ENCODE measurements around the gene CDH24. TPM values are rescaled to one million over a fixed set of nuclear protein-coding genes. Genes with fewer than 3 reads are reported as not detected.

Gene CDH24
- polyA plus RNA-seq, 1 donor (not counting 4 experiments of a cell fraction or from before 2014, with no cell fraction given): 3.9 TPM

DNA sequence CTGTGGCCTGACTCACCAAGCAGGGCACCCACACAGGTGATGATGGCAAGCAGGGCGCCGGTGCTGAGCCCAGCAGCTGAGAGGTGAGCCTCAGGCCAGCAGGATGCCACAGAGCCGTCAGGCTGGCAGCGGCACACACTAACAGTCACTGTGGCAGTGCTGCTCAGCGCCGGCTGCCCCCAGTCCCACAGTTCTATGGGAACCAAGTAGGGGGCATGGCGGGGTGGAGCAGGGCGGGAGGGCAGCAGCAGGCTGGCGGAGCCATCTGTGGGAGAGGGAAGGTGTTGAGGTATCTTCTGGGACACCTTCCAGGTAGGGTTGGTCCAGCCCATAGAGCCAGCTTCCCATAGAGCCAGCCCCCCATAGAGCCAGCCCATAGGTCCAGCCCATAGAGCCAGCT lies 8.3 kb downstream of the CDH24 start:
- dilution Hi-C loops (cut with MboI; ENCODE audit: extremely low pct_ligation_motif_present, low sequenced_read_pairs): no loop called here
- Histone ChIP-seq H3K4me3 (ENCODE audit: control insufficient read depth in 2 of 3, extremely low read depth in 1 of 3, insufficient read depth in 2 of 3, low read depth in 1 of 3, low read length in 3 of 3) (no peak overlapping the region), H3K27ac (ENCODE audit: control insufficient read depth, insufficient read depth, low read length) (no peak overlapping the region), H3K4me2 (ENCODE audit: control insufficient read depth, extremely low read depth, insufficient read depth, low read depth, low read length) (no peak overlapping the region), H2AFZ (ENCODE audit: control insufficient read depth, low read length) (no peak overlapping the region), H3K27me3 (ENCODE audit: control insufficient read depth, extremely low read depth, insufficient read depth, low read length) (no peaks in the 10 kb centered on the region), H3K4me1 (ENCODE audit: control insufficient read depth, extremely low read depth, insufficient read depth, low read length) (peaks cover 9% of the 10 kb centered on the region), H3K9me1 (ENCODE audit: control insufficient read depth, extremely low read depth, insufficient read depth, low read length) (no peaks in the 10 kb centered on the region), H4K20me1 (ENCODE audit: control insufficient read depth, extremely low read depth, insufficient read depth, low read length) (no peaks in the 10 kb centered on the region), H3K79me2 (ENCODE audit: control insufficient read depth, insufficient read depth, low read length) (no peaks in the 10 kb centered on the region), H3K9ac (ENCODE audit: control insufficient read depth, extremely low read depth, insufficient read depth, low read length) (no peak overlapping the region), H3K9me3 (ENCODE audit: control insufficient read depth, low read depth, low read length) (no peaks in the 10 kb centered on the region), H3K36me3 (ENCODE audit: control insufficient read depth in 2 of 2, extremely low read depth in 1 of 2, insufficient read depth in 2 of 2, low read length in 2 of 2) (no peaks in the 10 kb centered on the region)
- TF ChIP-seq CTCF (optimal IDR thresholded peaks at IDR 0.05 in 1 of 3, IDR thresholded peaks at IDR 0.05 in 1 of 3, conservative IDR thresholded peaks at IDR 0.05 in 1 of 3; ENCODE audit: extremely low read depth in 1 of 3, insufficient read depth in 2 of 3, low read length in 3 of 3) (no peak), EZH2 (IDR thresholded peaks at IDR 0.05; ENCODE audit: low read length) (no peak)
- DNase-seq (ENCODE audit: low read depth, low spot score) (no peak), FAIRE-seq (no peak)

DNA sequence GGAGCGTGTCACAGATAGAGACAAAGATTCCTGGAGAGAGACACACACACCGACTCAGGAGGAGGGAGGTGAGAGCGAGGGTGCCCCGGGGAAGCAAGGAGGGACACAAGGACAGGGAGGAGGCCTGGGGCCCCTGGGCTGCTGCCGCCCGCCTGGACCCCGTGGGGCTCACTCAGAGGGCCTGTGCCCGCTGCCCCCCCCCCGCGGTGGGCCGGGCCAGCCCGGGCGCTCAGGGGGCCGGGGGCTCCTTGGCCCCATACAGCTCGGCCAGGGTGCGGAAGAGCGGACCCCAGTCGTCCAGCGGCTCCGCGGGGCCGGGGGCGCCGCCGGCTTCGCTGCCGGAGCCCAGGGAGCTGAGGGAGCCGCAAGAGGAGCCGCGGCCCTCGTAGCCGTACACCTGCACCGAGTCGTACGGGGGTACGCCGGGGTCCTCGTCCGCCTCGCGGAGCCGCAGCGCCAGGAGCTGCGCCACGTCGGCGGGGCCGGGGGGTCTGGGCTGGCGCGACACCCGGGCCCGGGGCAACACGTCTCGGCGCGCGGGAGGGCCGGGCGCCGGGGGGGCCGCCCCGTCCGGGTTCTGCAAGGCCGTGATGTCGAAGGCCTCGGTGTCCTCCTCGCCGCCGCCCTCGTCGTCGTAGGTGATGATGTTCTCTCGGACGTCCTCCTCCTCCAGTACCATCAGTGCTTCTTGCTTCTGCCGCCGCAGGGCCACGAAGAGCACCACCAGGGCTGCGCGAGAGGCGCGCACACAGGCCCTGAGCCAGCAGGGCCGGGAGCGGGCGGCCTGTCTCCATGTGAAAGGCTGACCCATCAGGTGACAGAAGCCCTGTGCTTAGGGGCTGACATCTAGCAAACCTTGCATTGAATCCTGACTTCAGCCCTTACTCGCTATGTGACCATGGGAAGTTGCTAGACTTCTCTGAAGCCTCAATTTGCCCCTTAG lies 9.3 kb downstream of the CDH24 start:
- no peaks in the 10 kb centered on the region for H3K79me2 ChIP-seq (ENCODE audit: control insufficient read depth, insufficient read depth, low read length)
- H3K4me2 ChIP-seq (ENCODE audit: control insufficient read depth, extremely low read depth, insufficient read depth, low read depth, low read length): no peak overlapping the region
- H3K4me3 ChIP-seq (ENCODE audit: control insufficient read depth in 2 of 3, extremely low read depth in 1 of 3, insufficient read depth in 2 of 3, low read depth in 1 of 3, low read length in 3 of 3): no peak overlapping the region
- no peaks in the 10 kb centered on the region for H3K27me3 ChIP-seq (ENCODE audit: control insufficient read depth, extremely low read depth, insufficient read depth, low read length)
- no peaks in the 10 kb centered on the region for H4K20me1 ChIP-seq (ENCODE audit: control insufficient read depth, extremely low read depth, insufficient read depth, low read length)
- no peaks in the 10 kb centered on the region for H3K9me1 ChIP-seq (ENCODE audit: control insufficient read depth, extremely low read depth, insufficient read depth, low read length)
- H3K36me3 ChIP-seq (ENCODE audit: control insufficient read depth in 2 of 2, extremely low read depth in 1 of 2, insufficient read depth in 2 of 2, low read length in 2 of 2): no peaks in the 10 kb centered on the region
- DNase-seq (ENCODE audit: low read depth, low spot score) (no peak), FAIRE-seq (no peak)
- no peak overlapping the region for H3K27ac ChIP-seq (ENCODE audit: control insufficient read depth, insufficient read depth, low read length)
- TF ChIP-seq EZH2 (IDR thresholded peaks at IDR 0.05; ENCODE audit: low read length) (no peak), CTCF (optimal IDR thresholded peaks at IDR 0.05 in 1 of 3, IDR thresholded peaks at IDR 0.05 in 1 of 3, conservative IDR thresholded peaks at IDR 0.05 in 1 of 3; ENCODE audit: extremely low read depth in 1 of 3, insufficient read depth in 2 of 3, low read length in 3 of 3) (no peak)
- H2AFZ ChIP-seq (ENCODE audit: control insufficient read depth, low read length): no peak overlapping the region
- H3K9ac ChIP-seq (ENCODE audit: control insufficient read depth, extremely low read depth, insufficient read depth, low read length): no peak overlapping the region
- dilution Hi-C loops (cut with MboI; ENCODE audit: extremely low pct_ligation_motif_present, low sequenced_read_pairs): no loop called here
- peaks cover 9% of the 10 kb centered on the region for H3K4me1 ChIP-seq (ENCODE audit: control insufficient read depth, extremely low read depth, insufficient read depth, low read length)
- H3K9me3 ChIP-seq (ENCODE audit: control insufficient read depth, low read depth, low read length): no peaks in the 10 kb centered on the region
